ENCODE data around the gene DGKG. TPM values are rescaled to one million over a fixed set of nuclear protein-coding genes. Genes with fewer than 3 reads are reported as not detected.
A peak's percentile ranks its signal among the peaks of the same experiment; 100 is the strongest.

DGKG gene
- total RNA-seq, 1 donor from 2014 or later = 3.9 TPM

DNA sequence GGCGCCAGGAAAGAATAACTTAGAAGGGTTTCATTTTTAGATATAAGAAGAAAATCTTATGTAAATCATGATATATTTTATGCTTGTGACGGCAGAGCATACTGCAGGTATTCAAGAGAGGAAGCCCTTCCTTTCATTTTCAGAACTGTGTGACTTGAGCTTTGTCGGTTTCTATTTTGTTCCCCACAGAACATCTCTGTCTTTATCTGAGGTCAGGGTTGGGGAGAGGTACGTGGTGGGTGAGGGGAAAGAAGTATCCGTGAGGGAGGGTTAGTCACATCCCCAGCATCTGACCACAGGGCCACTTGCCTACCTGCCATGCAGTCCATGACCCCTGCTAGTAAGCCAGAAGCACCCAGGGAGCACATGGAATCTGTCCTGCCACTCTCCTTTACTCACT lies 126.5 kb downstream of the DGKG start:
- DNase-seq = no peak
- H3K27ac Mint-ChIP-seq = no peak overlapping the region
- peak; percentile 42 for ATAC-seq (ENCODE audit: low read depth)
- peak overlapping the region; percentile 29 for H3K4me3 Mint-ChIP-seq
- peaks cover 13% of the 10 kb centered on the region for H3K4me1 Mint-ChIP-seq
- no peaks in the 10 kb centered on the region for H3K9me3 Mint-ChIP-seq
- intact Hi-C loops (cut with micrococcal nuclease) = no loop called here
- ChIA-PET POLR2A (no interaction called here), CTCF (no interaction called here)
- TF ChIP-seq, protein P1, sequence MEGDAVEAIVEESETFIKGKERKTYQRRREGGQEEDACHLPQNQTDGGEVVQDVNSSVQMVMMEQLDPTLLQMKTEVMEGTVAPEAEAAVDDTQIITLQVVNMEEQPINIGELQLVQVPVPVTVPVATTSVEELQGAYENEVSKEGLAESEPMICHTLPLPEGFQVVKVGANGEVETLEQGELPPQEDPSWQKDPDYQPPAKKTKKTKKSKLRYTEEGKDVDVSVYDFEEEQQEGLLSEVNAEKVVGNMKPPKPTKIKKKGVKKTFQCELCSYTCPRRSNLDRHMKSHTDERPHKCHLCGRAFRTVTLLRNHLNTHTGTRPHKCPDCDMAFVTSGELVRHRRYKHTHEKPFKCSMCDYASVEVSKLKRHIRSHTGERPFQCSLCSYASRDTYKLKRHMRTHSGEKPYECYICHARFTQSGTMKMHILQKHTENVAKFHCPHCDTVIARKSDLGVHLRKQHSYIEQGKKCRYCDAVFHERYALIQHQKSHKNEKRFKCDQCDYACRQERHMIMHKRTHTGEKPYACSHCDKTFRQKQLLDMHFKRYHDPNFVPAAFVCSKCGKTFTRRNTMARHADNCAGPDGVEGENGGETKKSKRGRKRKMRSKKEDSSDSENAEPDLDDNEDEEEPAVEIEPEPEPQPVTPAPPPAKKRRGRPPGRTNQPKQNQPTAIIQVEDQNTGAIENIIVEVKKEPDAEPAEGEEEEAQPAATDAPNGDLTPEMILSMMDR (IDR thresholded peaks at IDR 0.05) = no peak
- H3K27me3 Mint-ChIP-seq = no peaks in the 10 kb centered on the region
- H3K36me3 Mint-ChIP-seq (ENCODE audit: low read depth) = no peaks in the 10 kb centered on the region

DNA sequence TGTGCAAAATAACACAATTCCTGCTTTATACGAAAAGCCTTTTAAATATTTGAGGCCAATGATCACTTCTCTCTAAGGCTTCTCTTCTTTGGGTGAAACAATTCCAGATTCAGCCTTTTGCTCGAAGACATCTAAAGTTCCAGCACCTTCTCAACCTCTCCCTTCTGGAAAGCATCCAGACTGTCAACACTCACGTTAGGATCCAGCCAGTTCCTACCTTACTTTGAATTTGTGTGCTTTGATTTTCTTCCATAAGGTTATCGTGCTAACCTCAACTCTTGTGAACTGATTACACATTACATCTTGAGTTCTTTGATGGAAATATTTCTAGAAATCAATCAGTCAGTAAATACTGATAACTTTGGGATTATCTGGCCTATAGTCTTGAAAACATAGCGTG lies 127.9 kb downstream of the DGKG start:
- ATAC-seq (ENCODE audit: low read depth) = no peak
- Mint-ChIP-seq H3K36me3 (ENCODE audit: low read depth) (no peaks in the 10 kb centered on the region), H3K27ac (no peak overlapping the region), H3K9me3 (no peaks in the 10 kb centered on the region), H3K4me1 (peaks cover 13% of the 10 kb centered on the region), H3K4me3 (no peak overlapping the region), H3K27me3 (no peaks in the 10 kb centered on the region)
- CTCF ChIA-PET = no interaction called here
- POLR2A ChIA-PET = no interaction called here
- DNase-seq = no peak
- TF ChIP-seq, protein P1 (IDR thresholded peaks at IDR 0.05) = no peak
- intact Hi-C loops (cut with micrococcal nuclease) = no loop called here

GRCh38 chr3:186226482-186226881 lies 135.6 kb downstream of the DGKG start:
- Mint-ChIP-seq H3K27me3 (no peaks in the 10 kb centered on the region), H3K9me3 (no peaks in the 10 kb centered on the region), H3K27ac (no peak overlapping the region), H3K4me1 (peaks cover 3% of the 10 kb centered on the region), H3K4me3 (no peak overlapping the region), H3K36me3 (ENCODE audit: low read depth) (no peaks in the 10 kb centered on the region)
- intact Hi-C loops (cut with micrococcal nuclease) = no loop called here
- ChIA-PET POLR2A (interaction anchor here (1.5 kb wide), 1 partner anchor 28 kb away, joined by 3 read pairs; no protein-coding TSS in a partner anchor), CTCF (interaction anchor here (0.9 to 1.3 kb wide), 2 partner anchors 22 to 243 kb away, joined by 3 read pairs; no protein-coding TSS in a partner anchor)
- no peak for DNase-seq
- no peak for ATAC-seq (ENCODE audit: low read depth)
- TF ChIP-seq, protein P1 (IDR thresholded peaks at IDR 0.05) = no peak

- Mint-ChIP-seq H3K9me3 (no peaks in the 10 kb centered on the region), H3K4me1 (peaks cover 3% of the 10 kb centered on the region), H3K4me3 (no peak overlapping the region), H3K27ac (no peak overlapping the region), H3K27me3 (no peaks in the 10 kb centered on the region), H3K36me3 (ENCODE audit: low read depth) (no peaks in the 10 kb centered on the region)
- ATAC-seq (ENCODE audit: low read depth) (no peak), DNase-seq (no peak)
- TF ChIP-seq, protein P1 (IDR thresholded peaks at IDR 0.05) = no peak
- ChIA-PET POLR2A (interaction anchor here (1.5 kb wide), 1 partner anchor 29 kb away, joined by 3 read pairs; no protein-coding TSS in a partner anchor), CTCF (interaction anchor here (1.3 kb wide), 1 partner anchor 21 kb away, joined by 3 read pairs; no protein-coding TSS in a partner anchor)
- intact Hi-C loops (cut with micrococcal nuclease) = no loop called here
These were observed 136.4 kb downstream of the DGKG start for GRCh38 chr3:186225603-186226002.

DNA sequence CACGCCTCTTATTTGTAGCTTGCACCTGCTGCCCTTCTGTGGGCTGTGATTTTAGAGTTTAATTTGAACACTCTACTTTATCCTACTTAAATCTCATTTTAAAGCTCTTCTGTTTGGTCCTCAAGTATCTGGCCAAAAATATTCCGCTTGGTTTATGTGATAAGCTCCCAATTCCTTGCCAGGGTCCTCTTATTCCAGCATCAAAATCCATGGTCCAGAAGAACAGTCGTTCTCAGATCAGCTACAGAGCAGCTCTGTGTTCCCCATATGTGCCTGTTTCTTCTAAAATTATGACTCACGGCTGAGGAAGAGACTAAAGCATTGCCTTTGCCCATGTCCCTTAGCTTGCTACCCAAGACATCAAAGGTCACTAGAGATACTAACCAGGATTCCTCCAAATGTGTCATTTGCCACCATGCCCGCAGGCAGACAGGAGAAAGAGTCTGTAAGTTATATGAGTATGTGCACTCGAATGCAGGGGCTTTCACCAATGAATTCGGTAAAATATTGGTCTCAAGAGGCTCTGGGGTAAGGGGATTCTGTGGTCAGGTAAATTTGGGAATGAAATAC lies 137.9 kb downstream of the DGKG start:
- no peak for ATAC-seq (ENCODE audit: low read depth)
- H3K4me3 Mint-ChIP-seq = no peak overlapping the region
- no peaks in the 10 kb centered on the region for H3K9me3 Mint-ChIP-seq
- DNase-seq = no peak
- no peaks in the 10 kb centered on the region for H3K27me3 Mint-ChIP-seq
- peaks cover 3% of the 10 kb centered on the region for H3K4me1 Mint-ChIP-seq
- ChIA-PET CTCF (no interaction called here), POLR2A (no interaction called here)
- intact Hi-C loops (cut with micrococcal nuclease) = no loop called here
- H3K36me3 Mint-ChIP-seq (ENCODE audit: low read depth) = no peaks in the 10 kb centered on the region
- TF ChIP-seq, protein P1 (IDR thresholded peaks at IDR 0.05) = no peak
- H3K27ac Mint-ChIP-seq = no peak overlapping the region

Measured in activated B cell treated with CpG ODN at 0.5 μM for 24 hours (primary cell).